Left lung (tissue), 10 donors: Measurements from ENCODE around the gene UBE2D4. TPM values are rescaled to one million over a fixed set of nuclear protein-coding genes. Genes with fewer than 3 reads are reported as not detected.

ENCODE experiments used
- ATAC-seq: fragments of 200-7000 bp; cut with Tn5 transposase; one replicate; pipeline ENCODE4 v1.9.1; 2020; ENCODE audit warnings: moderate library complexity
- DNase-seq, 4 donors: peaks; one replicate each; pipeline ENCODE4 v3.0.0-alpha.2; 2013 to 2020
- H3K27ac ChIP-seq, 2 donors: fragments of 200-600 bp; sonication (generic) in 1 of 2; one replicate each; pipeline versions ENCODE4 v1.5.0 to v1.8.0; 2020 to 2021
- H3K27me3 ChIP-seq, 2 donors: fragments of 200-600 bp; sonication (generic) in 1 of 2; one replicate each; pipeline versions ENCODE4 v1.5.0 to v1.8.0; 2020 to 2021
- H3K36me3 ChIP-seq, 2 donors: fragments of 200-600 bp; sonication (generic) in 1 of 2; one replicate each; pipeline versions ENCODE4 v1.5.0 to v1.8.0; 2020 to 2021
- H3K4me1 ChIP-seq, 2 donors: fragments of 200-600 bp; one replicate each; pipeline ENCODE4 v1.8.0; 2021
- H3K4me3 ChIP-seq, 2 donors: fragments of 200-600 bp; sonication (generic) in 1 of 2; one replicate each; pipeline versions ENCODE4 v1.5.0 to v1.8.0; 2020 to 2021; ENCODE audit warnings: mild to moderate bottlenecking in 1 of 2
- H3K9me3 ChIP-seq, 2 donors: fragments of 200-600 bp; sonication (generic) in 1 of 2; one replicate each; pipeline versions ENCODE4 v1.5.0 to v1.8.0; 2020 to 2021
- intact Hi-C, 2 donors: fragments of 100-400 bp; cut with DNase I; formaldehyde crosslinking; loops; one replicate each; pipeline versions ENCODE4 v1.11.2 to v1.14.2; 2022
- polyA plus RNA-seq, 6 donors: library from polyadenylated mRNA; unstranded; fragments of 120-200 nt; gene quantifications; one replicate each; pipeline ENCODE4 v1.2.1, GENCODE V29; 2013; ENCODE audit not compliant: insufficient read length in 6 of 6
- total RNA-seq, 2 donors: library from RNA; stranded (reverse); fragmentation: NEBNext Ultra II Directional; extraction: Animal tissue kit (Norgen Biotek cat#: 25700); gene quantifications; one replicate each; pipeline ENCODE4 v1.2.1, GENCODE V29; 2021
- TF ChIP-seq, protein P1 (sequence below), 2 donors: fragments of 200-600 bp; sonication (generic) in 1 of 2; IDR thresholded peaks; one replicate each; pipeline versions ENCODE4 v1.5.0 to v1.8.0; 2021; ENCODE audit warnings: antibody characterized with exemption in 2 of 2
- donor health status: DM: no; HTN: yes; CAD: no.
- donor health status: DM: no; HTN: no; CAD: no.

UBE2D4 gene
- total and polyA plus RNA-seq, 8 donors, result 15.2 to 26.4 (median 16.6) TPM

DNA sequence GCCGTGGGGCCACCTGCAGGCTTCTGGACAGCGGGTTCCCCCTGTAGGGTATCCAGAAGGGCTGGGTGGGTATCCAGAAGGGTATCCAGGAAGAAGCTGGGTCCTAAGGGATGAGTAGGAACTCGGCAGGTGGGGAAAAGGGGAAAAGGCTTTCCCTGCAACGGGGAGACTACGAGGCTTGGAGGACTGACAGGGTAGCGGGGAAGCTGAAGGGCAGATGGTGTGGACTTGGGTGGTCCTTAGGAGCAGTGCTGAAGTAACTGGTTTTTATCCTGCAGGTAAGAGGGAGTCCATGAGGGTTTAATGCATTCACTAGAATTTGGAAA, 525 bp downstream of the UBE2D4 start:
- Histone ChIP-seq H3K27ac (peak overlapping the region; percentile 95 to 96), H3K4me3 (peak overlapping the region; percentile 70 to 76), H3K27me3 (no peaks in the 10 kb centered on the region), H3K4me1 (peaks cover 0 to 21% of the 10 kb centered on the region in 2 donors), H3K36me3 (no peaks in the 10 kb centered on the region), H3K9me3 (no peaks in the 10 kb centered on the region)
- TF ChIP-seq, protein P1, sequence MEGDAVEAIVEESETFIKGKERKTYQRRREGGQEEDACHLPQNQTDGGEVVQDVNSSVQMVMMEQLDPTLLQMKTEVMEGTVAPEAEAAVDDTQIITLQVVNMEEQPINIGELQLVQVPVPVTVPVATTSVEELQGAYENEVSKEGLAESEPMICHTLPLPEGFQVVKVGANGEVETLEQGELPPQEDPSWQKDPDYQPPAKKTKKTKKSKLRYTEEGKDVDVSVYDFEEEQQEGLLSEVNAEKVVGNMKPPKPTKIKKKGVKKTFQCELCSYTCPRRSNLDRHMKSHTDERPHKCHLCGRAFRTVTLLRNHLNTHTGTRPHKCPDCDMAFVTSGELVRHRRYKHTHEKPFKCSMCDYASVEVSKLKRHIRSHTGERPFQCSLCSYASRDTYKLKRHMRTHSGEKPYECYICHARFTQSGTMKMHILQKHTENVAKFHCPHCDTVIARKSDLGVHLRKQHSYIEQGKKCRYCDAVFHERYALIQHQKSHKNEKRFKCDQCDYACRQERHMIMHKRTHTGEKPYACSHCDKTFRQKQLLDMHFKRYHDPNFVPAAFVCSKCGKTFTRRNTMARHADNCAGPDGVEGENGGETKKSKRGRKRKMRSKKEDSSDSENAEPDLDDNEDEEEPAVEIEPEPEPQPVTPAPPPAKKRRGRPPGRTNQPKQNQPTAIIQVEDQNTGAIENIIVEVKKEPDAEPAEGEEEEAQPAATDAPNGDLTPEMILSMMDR (IDR thresholded peaks at IDR 0.05), result no peak
- DNase-seq, result no peak
- ATAC-seq, result peak; percentile 30
- intact Hi-C loops, result no loop called here

DNA sequence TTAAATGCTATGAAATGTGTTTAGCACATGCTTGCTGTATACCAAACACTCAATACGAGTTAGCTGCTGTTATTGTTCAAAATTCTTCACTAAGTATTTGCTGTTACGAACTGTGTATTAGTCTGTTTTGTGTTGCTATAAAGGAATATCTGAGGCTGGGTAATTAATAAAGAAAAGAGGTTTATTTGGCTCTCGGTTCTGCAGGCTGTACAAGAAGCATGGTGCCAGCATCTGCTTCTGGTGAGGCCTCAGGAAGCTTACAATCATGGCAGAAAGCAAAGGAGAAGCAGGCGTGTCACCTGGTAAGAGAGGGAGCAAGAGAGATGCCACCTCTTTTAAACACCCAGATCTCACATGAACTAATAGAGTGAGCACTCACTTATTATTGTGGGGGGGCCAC, 1.6 kb downstream of the UBE2D4 start:
- no peak overlapping the region for H3K27ac ChIP-seq
- DNase-seq (no peak), ATAC-seq (no peak)
- no peaks in the 10 kb centered on the region for H3K36me3 ChIP-seq
- intact Hi-C loops, result no loop called here
- H3K9me3 ChIP-seq, result no peaks in the 10 kb centered on the region
- TF ChIP-seq, protein P1 (IDR thresholded peaks at IDR 0.05), result no peak
- H3K4me1 ChIP-seq, result peaks cover 0 to 21% of the 10 kb centered on the region in 2 donors
- H3K4me3 ChIP-seq, result no peak overlapping the region
- H3K27me3 ChIP-seq, result no peaks in the 10 kb centered on the region

DNA sequence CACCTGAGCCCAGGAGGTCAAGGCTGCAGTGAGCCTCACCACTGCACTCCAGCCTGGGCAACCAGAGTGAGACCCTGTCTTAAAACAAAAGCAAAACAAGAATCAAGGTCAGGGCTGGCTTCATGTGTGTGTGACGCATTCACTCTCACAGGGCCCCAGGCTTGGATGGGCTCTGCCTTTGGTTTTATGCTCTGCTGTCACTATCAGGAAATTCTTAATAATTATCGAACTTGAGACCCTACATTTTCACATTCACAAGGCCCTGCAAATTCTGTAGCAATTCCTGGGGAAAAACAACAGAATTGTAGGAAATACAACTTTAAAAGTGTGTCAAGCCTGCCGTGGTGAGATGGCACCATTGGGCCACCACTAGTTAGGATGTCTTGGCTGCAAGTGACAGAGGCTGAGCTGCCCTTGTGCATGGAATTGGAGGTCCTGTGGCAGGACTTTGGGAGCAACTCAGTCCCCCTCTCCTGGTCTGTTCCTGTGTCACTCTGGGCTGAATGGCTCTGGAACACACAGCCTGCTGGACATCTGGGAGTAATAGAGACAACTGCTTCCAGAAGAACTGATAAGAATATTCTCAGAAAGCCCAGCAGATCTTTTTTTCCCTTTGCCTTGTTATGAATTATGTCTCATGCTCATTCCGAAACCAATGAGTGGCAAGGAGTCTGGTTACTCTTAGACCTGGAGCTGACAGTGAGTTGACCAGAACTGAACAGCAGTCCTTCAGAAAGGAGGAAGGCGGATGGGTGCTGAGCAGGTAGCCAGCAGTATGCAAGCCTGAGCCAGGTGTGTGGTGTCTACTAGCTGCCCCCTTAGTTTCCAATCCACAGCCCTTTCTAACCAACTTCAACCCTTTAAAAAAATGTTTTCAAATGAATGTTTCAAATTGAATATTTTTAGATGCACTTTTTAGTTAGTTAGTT, 3.6 kb downstream of the UBE2D4 start:
- no peak for DNase-seq
- no peaks in the 10 kb centered on the region for H3K27me3 ChIP-seq
- no peak for ATAC-seq
- no peak overlapping the region for H3K4me3 ChIP-seq
- no peaks in the 10 kb centered on the region for H3K9me3 ChIP-seq
- no peak overlapping the region for H3K27ac ChIP-seq
- TF ChIP-seq, protein P1 (IDR thresholded peaks at IDR 0.05), result no peak
- H3K36me3 ChIP-seq, result no peaks in the 10 kb centered on the region
- peaks cover 0 to 21% of the 10 kb centered on the region in 2 donors for H3K4me1 ChIP-seq
- intact Hi-C loops, result no loop called here

DNA sequence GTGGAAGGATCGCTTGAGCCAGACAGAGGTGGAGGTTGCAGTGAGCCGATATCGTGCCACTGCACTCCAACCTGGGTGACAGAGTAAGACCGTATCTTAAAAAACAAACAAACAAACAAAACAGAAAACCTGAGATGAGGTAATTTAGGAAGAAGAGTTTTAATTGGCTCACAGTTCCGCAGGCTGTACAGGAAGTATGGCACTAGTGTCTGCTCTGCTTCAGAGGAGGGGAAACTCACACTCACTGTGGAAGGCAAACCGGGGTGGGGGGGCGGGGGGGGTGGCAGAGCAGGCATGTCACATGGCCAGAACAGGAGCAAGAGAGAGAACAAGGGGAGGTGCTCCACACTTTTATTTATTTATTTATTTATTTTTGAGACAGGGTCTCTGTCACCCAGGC, 5.1 kb downstream of the UBE2D4 start:
- no peak for ATAC-seq
- intact Hi-C loops, result no loop called here
- Histone ChIP-seq H3K9me3 (no peaks in the 10 kb centered on the region), H3K4me3 (no peak overlapping the region), H3K4me1 (peaks cover 0 to 9% of the 10 kb centered on the region in 2 donors), H3K27me3 (no peaks in the 10 kb centered on the region), H3K36me3 (no peaks in the 10 kb centered on the region), H3K27ac (no peak overlapping the region)
- TF ChIP-seq, protein P1 (IDR thresholded peaks at IDR 0.05), result no peak
- no peak for DNase-seq

DNA sequence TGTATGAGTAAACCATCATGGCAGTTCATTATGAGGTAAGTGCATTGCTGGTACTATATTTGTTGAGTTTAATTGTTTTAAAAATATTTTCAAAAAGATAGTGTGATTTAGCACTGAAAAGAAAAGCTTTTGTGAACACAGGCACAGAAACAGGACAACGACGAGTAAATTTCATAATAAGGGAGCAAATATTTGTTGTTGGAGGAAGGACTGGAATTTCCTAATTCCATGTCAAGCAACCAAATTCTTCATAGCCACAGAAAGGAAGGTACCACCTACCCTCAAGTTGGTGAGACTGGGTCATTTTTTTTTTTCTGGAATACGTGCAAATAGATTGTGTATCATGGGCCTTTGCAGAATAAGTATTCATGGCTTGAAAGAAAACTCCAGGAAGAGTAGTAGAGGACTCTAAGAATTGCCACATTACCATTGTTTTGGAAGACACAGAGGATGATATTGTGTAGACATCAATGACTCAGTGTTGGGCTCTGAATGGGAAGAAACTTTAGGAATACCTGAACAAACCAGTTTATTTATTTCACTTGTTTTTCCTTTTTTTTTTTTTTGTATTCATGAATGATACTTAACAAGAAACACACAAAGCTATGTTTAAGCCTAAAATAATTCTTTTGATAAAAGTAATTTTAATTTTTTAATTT, 7.8 kb downstream of the UBE2D4 start:
- H3K9me3 ChIP-seq, result no peaks in the 10 kb centered on the region
- no peaks in the 10 kb centered on the region for H3K36me3 ChIP-seq
- intact Hi-C loops, result no loop called here
- H3K27ac ChIP-seq, result no peak overlapping the region
- no peaks in the 10 kb centered on the region for H3K4me1 ChIP-seq
- ATAC-seq (no peak), DNase-seq (no peak)
- no peaks in the 10 kb centered on the region for H3K27me3 ChIP-seq
- no peak overlapping the region for H3K4me3 ChIP-seq
- TF ChIP-seq, protein P1 (IDR thresholded peaks at IDR 0.05), result no peak
